Thoracic aorta (tissue), 2 donors: ENCODE measurements around the gene COL6A3. TPM values are rescaled to one million over a fixed set of nuclear protein-coding genes. Genes with fewer than 3 reads are reported as not detected.

ENCODE experiments used
- ATAC-seq: fragments of 150-250 bp; one replicate; pipeline ENCODE4 v1.8.0; 2017; ENCODE audit warnings: low read depth; ENCODE audit not compliant: insufficient number of reproducible peaks, low FRiP score
- DNase-seq: peaks from one replicate; pipeline ENCODE4 v3.0.0-alpha.2; 2020; ENCODE audit warnings: low spot score
- H3K27ac ChIP-seq, 2 donors: fragments of 200-600 bp; sonication (generic); 1 replicate in 1 of 2; 2 replicates in 1 of 2; pipeline ENCODE4 v1.5.1; 2016; ENCODE audit warnings: mild to moderate bottlenecking in 2 of 2, moderate library complexity in 2 of 2
- H3K27me3 ChIP-seq: fragments of 200-600 bp; sonication (generic); replicated peaks from 2 replicates; pipeline ENCODE4 v1.6.0; 2016; ENCODE audit warnings: mild to moderate bottlenecking; ENCODE audit not compliant: insufficient read depth
- H3K36me3 ChIP-seq: fragments of 200-600 bp; sonication (generic); one replicate; pipeline ENCODE4 v1.5.1; 2016
- H3K4me1 ChIP-seq, 2 donors: fragments of 200-600 bp; sonication (generic); 1 replicate in 1 of 2; 2 replicates in 1 of 2; pipeline versions ENCODE4 v1.5.1 to v1.6.0; 2016; ENCODE audit warnings: low read depth in 2 of 2, mild to moderate bottlenecking in 1 of 2; ENCODE audit not compliant: control insufficient read depth in 1 of 2
- H3K4me3 ChIP-seq: fragments of 200-600 bp; sonication (generic); 2 replicates; pipeline ENCODE4 v1.5.1; 2016; ENCODE audit warnings: mild to moderate bottlenecking
- H3K9me3 ChIP-seq: fragments of 200-600 bp; sonication (generic); 2 replicates; pipeline ENCODE4 v1.5.1; 2016
- CTCF ChIP-seq: fragments of 200-600 bp; sonication (generic); IDR thresholded peaks from one replicate; pipeline ENCODE4 v1.5.1; 2019; ENCODE audit warnings: antibody characterized with exemption
- total RNA-seq, 2 donors: library from RNA; depleted of rRNA; stranded (reverse); fragments of >200 nt; gene quantifications; one replicate each; pipeline versions ENCODE4 v1.1.0 to v1.2.3, GENCODE V29; 2016

The COL6A3 gene
- total RNA-seq, 2 donors from 2014 or later = 118 to 155 TPM

DNA sequence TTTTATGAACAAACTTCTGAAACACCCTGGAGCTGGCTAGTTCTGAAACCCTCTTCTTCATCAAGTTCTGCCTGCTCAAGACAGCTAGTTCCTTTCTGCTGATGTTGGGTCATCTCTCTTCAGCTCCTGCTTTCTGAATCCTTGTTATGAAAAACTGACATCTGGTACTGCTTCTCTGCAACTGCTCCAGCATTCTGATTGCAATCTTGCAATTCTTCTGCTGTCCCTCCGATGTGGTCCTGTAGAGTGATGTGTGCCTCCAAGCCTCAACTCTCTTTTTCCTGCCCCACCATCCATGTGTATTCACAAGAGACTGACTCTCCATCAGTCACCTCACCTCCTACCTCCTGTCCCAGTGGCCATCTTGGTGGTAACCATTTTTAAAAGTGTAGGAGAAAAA, 21.8 kb downstream of the COL6A3 start:
- peaks cover 13% of the 10 kb centered on the region for H3K36me3 ChIP-seq
- H3K27ac ChIP-seq = no peak overlapping the region
- no peaks in the 10 kb centered on the region for H3K4me1 ChIP-seq

DNA sequence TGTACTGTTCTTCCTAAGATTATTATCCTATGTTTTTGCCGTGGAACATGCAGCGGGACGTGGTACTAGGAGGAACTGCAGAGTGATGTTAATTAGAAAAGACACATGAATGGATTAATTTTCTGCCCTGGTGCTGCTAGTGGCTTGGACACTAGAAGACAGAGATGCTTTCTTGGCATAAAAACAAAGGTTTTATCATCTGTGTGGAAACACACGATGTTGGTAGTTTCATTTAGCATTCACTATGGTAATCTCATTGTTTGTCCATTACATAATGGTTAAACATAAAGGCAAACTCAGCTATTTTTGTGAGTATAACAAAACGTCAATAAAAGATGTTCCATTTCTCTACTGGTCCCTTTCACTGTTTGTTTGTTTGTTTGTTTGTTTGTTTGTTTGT, 22.8 kb downstream of the COL6A3 start:
- Histone ChIP-seq H3K36me3 (peaks cover 12% of the 10 kb centered on the region), H3K27me3 (no peaks in the 10 kb centered on the region), H3K4me1 (no peaks in the 10 kb centered on the region), H3K27ac (no peak overlapping the region), H3K9me3 (no peaks in the 10 kb centered on the region), H3K4me3 (no peak overlapping the region)
- no peak for TF ChIP-seq CTCF
- no peak for ATAC-seq
- DNase-seq = no peak

More for the DNA sequence above, 21.8 kb downstream of the COL6A3 start:
- no peak overlapping the region for H3K4me3 ChIP-seq
- DNase-seq (no peak), ATAC-seq (no peak)
- no peaks in the 10 kb centered on the region for H3K9me3 ChIP-seq
- no peaks in the 10 kb centered on the region for H3K27me3 ChIP-seq
- TF ChIP-seq CTCF = no peak

DNA sequence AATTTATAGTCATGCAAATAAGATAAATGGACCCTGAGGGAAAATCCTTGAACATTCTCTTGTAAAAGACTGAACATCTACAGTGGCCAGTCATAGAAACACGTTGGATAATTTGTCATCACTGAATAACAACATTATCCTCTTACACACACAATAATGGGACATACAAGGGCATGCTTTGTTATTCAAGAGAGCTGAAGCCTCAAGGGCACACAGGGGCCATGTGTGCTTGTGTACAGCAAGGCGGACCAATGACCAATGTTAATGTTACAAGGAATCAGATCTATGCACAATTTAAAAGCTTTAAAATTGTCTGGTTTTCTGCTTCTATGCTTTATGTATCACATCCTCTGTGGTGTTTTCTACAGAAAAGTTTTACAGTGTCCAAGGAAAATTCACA, 23.7 kb downstream of the COL6A3 start:
- Histone ChIP-seq H3K36me3 (peaks cover 8% of the 10 kb centered on the region), H3K4me1 (no peaks in the 10 kb centered on the region), H3K9me3 (no peaks in the 10 kb centered on the region), H3K27me3 (no peaks in the 10 kb centered on the region), H3K27ac (no peak overlapping the region), H3K4me3 (no peak overlapping the region)
- DNase-seq (no peak), ATAC-seq (no peak)
- TF ChIP-seq CTCF = no peak

DNA sequence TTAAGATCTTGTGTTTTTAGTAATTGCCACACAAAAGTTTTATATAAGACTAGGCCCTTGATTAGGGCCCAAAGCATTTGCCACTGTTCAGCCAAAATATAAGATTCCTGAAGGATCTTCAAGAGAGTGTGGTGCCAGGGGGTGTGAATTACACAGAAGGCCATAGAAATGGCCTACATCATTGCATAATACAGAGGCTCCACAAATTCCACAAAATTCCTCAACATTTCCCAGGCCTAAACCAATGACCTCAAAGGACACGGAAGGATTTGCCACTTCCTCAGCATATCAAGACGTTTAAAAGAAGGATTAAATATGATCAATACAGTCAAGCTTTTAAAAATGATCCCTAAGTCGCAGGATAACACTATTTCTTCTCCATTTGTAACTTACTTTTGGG, 24.1 kb downstream of the COL6A3 start:
- H3K36me3 ChIP-seq = peaks cover 8% of the 10 kb centered on the region
- H3K27me3 ChIP-seq = no peaks in the 10 kb centered on the region
- no peaks in the 10 kb centered on the region for H3K4me1 ChIP-seq
- ATAC-seq (no peak), DNase-seq (no peak)
- H3K27ac ChIP-seq = no peak overlapping the region
- no peaks in the 10 kb centered on the region for H3K9me3 ChIP-seq
- H3K4me3 ChIP-seq = no peak overlapping the region
- no peak for TF ChIP-seq CTCF

DNA sequence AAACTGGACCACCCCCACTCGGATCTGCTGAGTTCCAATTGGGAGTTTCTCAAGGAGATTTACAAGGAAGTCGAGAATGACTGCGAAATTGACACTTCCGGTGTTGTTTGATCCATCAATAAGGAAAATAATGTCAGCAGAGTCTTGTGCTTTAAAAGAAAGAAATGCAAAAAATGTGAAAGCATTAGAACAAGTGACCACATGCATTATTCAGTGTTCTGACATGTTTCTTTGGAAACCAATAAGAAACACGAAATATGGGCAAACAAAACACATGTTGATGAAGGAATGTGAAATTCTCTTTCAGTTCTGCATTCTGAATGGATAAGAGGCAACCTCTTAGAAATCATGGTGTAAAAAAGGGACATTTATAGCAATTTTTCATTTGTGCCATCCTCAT, 25.9 kb downstream of the COL6A3 start:
- Histone ChIP-seq H3K27ac (no peak overlapping the region), H3K9me3 (no peaks in the 10 kb centered on the region), H3K4me1 (no peaks in the 10 kb centered on the region), H3K27me3 (no peaks in the 10 kb centered on the region), H3K4me3 (no peak overlapping the region), H3K36me3 (peaks cover 2% of the 10 kb centered on the region)
- DNase-seq (no peak), ATAC-seq (no peak)
- no peak for TF ChIP-seq CTCF
